H1 (cell line): ENCODE results near the gene CCDC117. TPM values are rescaled to one million over a fixed set of nuclear protein-coding genes. Genes with fewer than 3 reads are reported as not detected.

ENCODE experiments used
- CTCF ChIA-PET: fragments of 300-600 bp; sonication (Branson Sonifier 250); formaldehyde crosslinking; loops from one replicate; lab custom pipeline; 2021; ENCODE audit not compliant: partially characterized antibody; lab: Charles Lee
- POLR2A ChIA-PET: fragments of 300-600 bp; sonication (Branson Sonifier 250); formaldehyde crosslinking; loops from one replicate; lab custom pipeline; 2021; ENCODE audit warnings: inconsistent platforms; ENCODE audit not compliant: partially characterized antibody; lab: Charles Lee
- DNase-seq, 2 experiments: peaks; one replicate each; pipeline versions ENCODE4 v3.0.0 to v3.0.0-alpha.2; 2010 to 2022; ENCODE audit warnings: low spot score in 2 of 2, low read depth in 1 of 2, mixed read lengths in 1 of 2
- FAIRE-seq: peaks from 2 replicates; lab custom pipeline; 2011; peaks lifted over from hg19 to GRCh38; lab: Jason Lieb, UNC
- H2AFZ ChIP-seq: 2 replicates; pipeline ENCODE4 v1.8.1; 2012; ENCODE audit warnings: low read length, inconsistent platforms
- H2AK5ac ChIP-seq: 2 replicates; pipeline ENCODE4 v1.6.1; 2013; ENCODE audit warnings: low read depth, low read length
- H2BK120ac ChIP-seq: replicated peaks from 2 replicates; pipeline ENCODE3; 2013; ENCODE audit warnings: low read depth, low read length, inconsistent platforms
- H2BK12ac ChIP-seq: 2 replicates; pipeline ENCODE4 v1.6.1; 2013; ENCODE audit warnings: low read depth, low read length
- H2BK15ac ChIP-seq: 2 replicates; pipeline ENCODE4 v1.6.1; 2013; ENCODE audit warnings: low read length
- H2BK20ac ChIP-seq: 2 replicates; pipeline ENCODE4 v1.6.1; 2013; ENCODE audit warnings: low read length
- H2BK5ac ChIP-seq: 2 replicates; pipeline ENCODE4 v1.6.1; 2013; ENCODE audit warnings: low read depth, low read length
- H3K14ac ChIP-seq: 2 replicates; pipeline ENCODE4 v1.6.1; 2013; ENCODE audit warnings: inconsistent platforms; ENCODE audit not compliant: insufficient read length
- H3K18ac ChIP-seq: 2 replicates; pipeline ENCODE4 v1.6.1; 2013; ENCODE audit warnings: low read length; ENCODE audit errors: extremely low read depth
- H3K23ac ChIP-seq: 2 replicates; pipeline ENCODE4 v1.6.1; 2013; ENCODE audit warnings: inconsistent platforms; ENCODE audit not compliant: insufficient read length
- H3K23me2 ChIP-seq: 2 replicates; pipeline ENCODE4 v1.6.1; 2013; ENCODE audit warnings: low read depth, low read length
- H3K27ac ChIP-seq: 2 replicates; pipeline ENCODE4 v1.6.1; 2011; ENCODE audit warnings: low read depth, low read length, inconsistent platforms
- H3K27me3 ChIP-seq, 4 experiments: replicated peaks in 1 of 4; 1 replicate in 1 of 4; 2 replicates in 3 of 4; pipeline versions ENCODE4 v1.6.1 to v1.8.1; 2011 to 2013; ENCODE audit warnings: low read length in 3 of 4, mild to moderate bottlenecking in 3 of 4, inconsistent platforms in 2 of 4, mixed read lengths in 2 of 4, moderate library complexity in 1 of 4; ENCODE audit not compliant: control insufficient read depth in 3 of 4, insufficient read depth in 3 of 4; ENCODE audit errors: extremely low read depth in 1 of 4
- H3K36me3 ChIP-seq, 4 experiments: 2 replicates each; pipeline versions ENCODE4 v1.6.1 to v1.8.1; 2011 to 2013; ENCODE audit warnings: mild to moderate bottlenecking in 4 of 4, low read length in 3 of 4, moderate library complexity in 2 of 4, control low read depth in 1 of 4, inconsistent platforms in 1 of 4; ENCODE audit not compliant: insufficient read depth in 4 of 4, control insufficient read depth in 2 of 4
- H3K4ac ChIP-seq: replicated peaks from 2 replicates; pipeline ENCODE3; 2013; ENCODE audit warnings: low read length, low read depth, mixed read lengths, inconsistent platforms; ENCODE audit not compliant: insufficient read length
- H3K4me1 ChIP-seq, 4 experiments: replicated peaks in 1 of 4; 1 replicate in 1 of 4; 2 replicates in 3 of 4; pipeline versions ENCODE4 v1.6.1 to v1.8.1; 2011 to 2013; ENCODE audit warnings: low read length in 3 of 4, inconsistent platforms in 2 of 4, mixed read lengths in 1 of 4; ENCODE audit not compliant: insufficient read depth in 4 of 4, control insufficient read depth in 3 of 4
- H3K4me2 ChIP-seq, 2 experiments: 2 replicates each; pipeline versions ENCODE4 v1.6.1 to v1.8.1; 2011 to 2013; ENCODE audit warnings: low read depth in 2 of 2, low read length in 2 of 2, control low read depth in 1 of 2, inconsistent platforms in 1 of 2, mild to moderate bottlenecking in 1 of 2; ENCODE audit not compliant: insufficient read depth in 1 of 2
- H3K4me3 ChIP-seq, 4 experiments: fragments of 200-600, 300-600 bp in 1 of 4; sonication (generic), shearing (Covaris generic), sonication (Bioruptor Twin) in 1 of 4; 2 replicates each; pipeline versions ENCODE4 v1.5.1 to v1.8.1; 2011 to 2016; ENCODE audit warnings: low read length in 4 of 4, low read depth in 3 of 4, control low read depth in 2 of 4, inconsistent platforms in 2 of 4, mild to moderate bottlenecking in 2 of 4, mixed read lengths in 1 of 4, moderate library complexity in 1 of 4; ENCODE audit not compliant: insufficient read depth in 2 of 4; ENCODE audit errors: extremely low read depth in 1 of 4
- H3K56ac ChIP-seq: replicated peaks from 2 replicates; pipeline ENCODE3; 2013; ENCODE audit warnings: low read depth, mild to moderate bottlenecking, mixed read lengths, low read length, inconsistent platforms; ENCODE audit not compliant: insufficient read length
- H3K79me1 ChIP-seq: 2 replicates; pipeline ENCODE4 v1.6.1; 2013; ENCODE audit warnings: low read depth, low read length, control low read depth
- H3K79me2 ChIP-seq, 2 experiments: 2 replicates each; pipeline versions ENCODE4 v1.6.1 to v1.8.1; 2012 to 2013; ENCODE audit warnings: low read length in 2 of 2, mild to moderate bottlenecking in 2 of 2, inconsistent platforms in 1 of 2; ENCODE audit not compliant: insufficient read depth in 2 of 2, control insufficient read depth in 1 of 2
- H3K9ac ChIP-seq, 4 experiments: replicated peaks in 1 of 4; 1 replicate in 1 of 4; 2 replicates in 3 of 4; pipeline versions ENCODE4 v1.6.1 to v1.8.1; 2011 to 2013; ENCODE audit warnings: low read depth in 3 of 4, low read length in 3 of 4, control low read depth in 2 of 4, mild to moderate bottlenecking in 2 of 4, moderate library complexity in 2 of 4, inconsistent platforms in 1 of 4; ENCODE audit errors: extremely low read depth in 1 of 4
- H3K9me3 ChIP-seq, 2 experiments: 2 replicates each; pipeline versions ENCODE4 v1.6.1 to v1.8.1; 2012 to 2013; ENCODE audit warnings: mild to moderate bottlenecking in 2 of 2, moderate library complexity in 2 of 2, control low read depth in 1 of 2, inconsistent platforms in 1 of 2, low read depth in 1 of 2, low read length in 1 of 2, mixed read lengths in 1 of 2; ENCODE audit not compliant: insufficient read depth in 2 of 2
- H4K20me1 ChIP-seq, 2 experiments: replicated peaks in 1 of 2; 2 replicates each; pipeline versions ENCODE3 to v1.8.1; 2011 to 2013; ENCODE audit warnings: inconsistent platforms in 2 of 2, low read length in 2 of 2, mild to moderate bottlenecking in 1 of 2; ENCODE audit not compliant: insufficient read depth in 2 of 2, control insufficient read depth in 1 of 2
- H4K5ac ChIP-seq: 2 replicates; pipeline ENCODE4 v1.6.1; 2013; ENCODE audit warnings: low read length, low read depth, mixed read lengths, inconsistent platforms; ENCODE audit not compliant: insufficient read length
- H4K8ac ChIP-seq: 2 replicates; pipeline ENCODE4 v1.8.0; 2013; ENCODE audit warnings: mild to moderate bottlenecking, moderate library complexity, low read length, inconsistent platforms; ENCODE audit not compliant: insufficient read depth; ENCODE audit errors: extremely low read depth
- H4K91ac ChIP-seq: replicated peaks from 2 replicates; pipeline ENCODE3; 2013; ENCODE audit warnings: low read length, mixed read lengths, inconsistent platforms; ENCODE audit not compliant: insufficient read length
- EP300 ChIP-seq, 2 experiments: IDR thresholded peaks; 1 replicate in 1 of 2; 2 replicates in 1 of 2; pipeline ENCODE4 v1.6.1; 2011 to 2012; ENCODE audit warnings: low read depth in 2 of 2, low read length in 2 of 2, mild to moderate bottlenecking in 2 of 2, borderline replicate concordance in 1 of 2, inconsistent platforms in 1 of 2, moderate library complexity in 1 of 2
- JUND ChIP-seq: IDR thresholded peaks from 2 replicates; pipeline ENCODE4 v1.6.1; 2011; ENCODE audit warnings: mild to moderate bottlenecking, improper control_type of control experiment, low read length
- KDM5A ChIP-seq: fragments of 200-600 bp; IDR thresholded peaks from 2 replicates; pipeline ENCODE4 v1.7.1; 2012; ENCODE audit warnings: mild to moderate bottlenecking, low read length, inconsistent platforms, mixed read lengths
- POLR2AphosphoS5 ChIP-seq: IDR thresholded peaks from 2 replicates; pipeline ENCODE4 v1.6.1; 2011; ENCODE audit warnings: low read depth, low read length
- TAF7 ChIP-seq: optimal IDR thresholded peaks from 2 replicates; pipeline ENCODE3; 2011; ENCODE audit warnings: low read depth, mild to moderate bottlenecking, inconsistent platforms, low read length, moderate library complexity, borderline replicate concordance
- ZNF274 ChIP-seq: IDR thresholded peaks from 2 replicates; pipeline ENCODE4 v1.7.0; 2012; ENCODE audit warnings: low read length, borderline replicate concordance; ENCODE audit errors: extremely low read depth
- WGBS, 2 experiments: shearing (Covaris generic) in 1 of 2; methylation state at CpG; one replicate each; pipeline versions ENCODE4 v1.1.6 to v1.1.7; 2013 to 2015; ENCODE audit warnings: low lambda C conversion rate in 2 of 2, mixed read lengths in 2 of 2, inconsistent platforms in 1 of 2, low coverage in 1 of 2, missing lambda C conversion rate in 1 of 2; ENCODE audit not compliant: insufficient replicate concordance in 2 of 2, insufficient coverage in 1 of 2, insufficient read length in 1 of 2; ENCODE audit errors: extremely low coverage in 1 of 2, missing lambda C conversion rate in 1 of 2; 5-methylcytosine and 5-hydroxymethylcytosine counted together
- polyA plus RNA-seq, 7 experiments: library from polyadenylated mRNA; depleted of rRNA in 3 of 7; stranded (reverse) in 5 of 7; unstranded in 2 of 7; fragments of >200 nt in 5 of 7; fragments of 200-250 nt in 2 of 7; gene quantifications; 1 replicate in 5 of 7; 2 replicates in 1 of 7; 4 replicates in 1 of 7; pipeline versions ENCODE4 v1.2.1 to v1.2.3, GENCODE V29; 2011 to 2013; ENCODE audit warnings: missing spikeins in 2 of 7, mixed read lengths in 2 of 7
- total RNA-seq: library from RNA; stranded (reverse); fragmentation: NEBNext Ultra II Directional; extraction: Animal tissue kit (Norgen Biotek cat#: 25700); gene quantifications from 2 replicates; pipeline ENCODE4 v1.2.1, GENCODE V29; 2021

CCDC117 gene
- total and polyA plus RNA-seq, 2 of the 8 experiments (the other 6 are each of a cell fraction or from before 2014, with no cell fraction given), result 9.1 to 43.1 TPM

GRCh38 chr22:28833276-28833923 lies 60.9 kb downstream of the CCDC117 start:
- no peak for TF ChIP-seq ZNF274
- no peak for TF ChIP-seq JUND
- no peak for TF ChIP-seq KDM5A
- no peak for TF ChIP-seq POLR2AphosphoS5
- no peak for TF ChIP-seq EP300 (IDR thresholded peaks at IDR 0.05; ENCODE audit: borderline replicate concordance in 1 of 2, low read depth in 2 of 2, low read length in 2 of 2)
- no peak for TF ChIP-seq TAF7
- TF ChIP-seq, all 59 proteins: peak for 0
- Histone ChIP-seq H3K9ac (no peak overlapping the region), H3K4me3 (no peak overlapping the region), H3K79me2 (no peaks in the 10 kb centered on the region), H3K27ac (no peak overlapping the region), H2AFZ (no peak overlapping the region), H3K4me2 (no peak overlapping the region), H2BK5ac (no peak overlapping the region), H3K23me2 (peaks cover 5% of the 10 kb centered on the region; the same call in 1 of the 2 replicates), H4K91ac (no peak overlapping the region), H3K4me1 (no peaks in the 10 kb centered on the region; a peak in 1 of 7 replicates), H3K14ac (no peak overlapping the region), H2BK12ac (no peak overlapping the region), H2BK120ac (no peak overlapping the region), H3K56ac (no peak overlapping the region), H3K36me3 (no peaks in the 10 kb centered on the region), H2BK15ac (no peak overlapping the region), H4K5ac (no peak overlapping the region), H3K18ac (no peak overlapping the region), H4K20me1 (peaks cover 0 to 2% of the 10 kb centered on the region in 2 experiments), H3K9me3 (no peaks in the 10 kb centered on the region), H2AK5ac (no peak overlapping the region), H2BK20ac (no peak overlapping the region), H3K79me1 (no peaks in the 10 kb centered on the region), H3K27me3 (no peaks in the 10 kb centered on the region), H3K4ac (no peak overlapping the region), H4K8ac (no peak overlapping the region), H3K23ac (no peak overlapping the region)
- DNase-seq, result no peak
- WGBS, 2 experiments, result 81% methylated on average over 3 of the region's 3 CpGs; no CpG with 5 or more reads in 1 of the 2 experiments
- CTCF ChIA-PET, result interaction anchor here (0.6 to 1.8 kb wide), 4 partner anchors 14 to 421 kb away, joined by 3 to 11 read pairs (median 4); no protein-coding TSS in a partner anchor
- no peak for FAIRE-seq
- POLR2A ChIA-PET, result interaction anchor here (0.7 kb wide), 1 partner anchor 233 kb away, joined by 3 read pairs; no protein-coding TSS in a partner anchor
